Mesendoderm (in vitro differentiated cells): ENCODE data around the gene KRT71.

Experiments used
- DNase-seq: peaks from one replicate; pipeline ENCODE4 v3.0.0; 2013
- H2AK5ac ChIP-seq: 2 replicates; pipeline ENCODE4 v1.6.1; 2013; ENCODE audit warnings: low read length, inconsistent platforms
- H2BK120ac ChIP-seq: 2 replicates; pipeline ENCODE4 v1.6.1; 2013; ENCODE audit warnings: low read depth, mild to moderate bottlenecking, low read length, moderate library complexity, mixed read lengths
- H2BK15ac ChIP-seq: replicated peaks from 2 replicates; pipeline ENCODE4 v1.6.1; 2013; ENCODE audit warnings: low read depth, mild to moderate bottlenecking, moderate library complexity
- H2BK5ac ChIP-seq: 2 replicates; pipeline ENCODE4 v1.6.1; 2013; ENCODE audit warnings: low read length, inconsistent platforms
- H3K18ac ChIP-seq: 2 replicates; pipeline ENCODE4 v1.6.1; 2013; ENCODE audit warnings: mild to moderate bottlenecking, low read length, mixed read lengths
- H3K23ac ChIP-seq: one replicate; pipeline ENCODE4 v1.6.1; 2013; ENCODE audit warnings: low read length
- H3K27ac ChIP-seq: 2 replicates; pipeline ENCODE4 v1.5.1; 2013; ENCODE audit warnings: low read depth, mild to moderate bottlenecking, inconsistent platforms, low read length, moderate library complexity
- H3K27me3 ChIP-seq: 2 replicates; pipeline ENCODE4 v1.6.1; 2013; ENCODE audit warnings: low read length, control low read depth, mild to moderate bottlenecking, inconsistent platforms; ENCODE audit not compliant: insufficient read depth, poor library complexity
- H3K36me3 ChIP-seq: 2 replicates; pipeline ENCODE4 v1.6.1; 2013; ENCODE audit warnings: low read length, inconsistent platforms; ENCODE audit not compliant: control insufficient read depth, insufficient read depth
- H3K4ac ChIP-seq: one replicate; pipeline ENCODE4 v1.6.1; 2013; ENCODE audit warnings: low read depth, mild to moderate bottlenecking, low read length, moderate library complexity
- H3K4me1 ChIP-seq: 2 replicates; pipeline ENCODE4 v1.6.1; 2013; ENCODE audit warnings: low read depth, low read length, inconsistent platforms; ENCODE audit not compliant: control insufficient read depth
- H3K4me2 ChIP-seq: 2 replicates; pipeline ENCODE4 v1.6.1; 2013; ENCODE audit warnings: low read length
- H3K4me3 ChIP-seq: 2 replicates; pipeline ENCODE4 v1.5.1; 2013; ENCODE audit warnings: mild to moderate bottlenecking, low read length
- H3K56ac ChIP-seq: one replicate; pipeline ENCODE4 v1.6.1; 2013; ENCODE audit warnings: low read length
- H3K79me1 ChIP-seq: 2 replicates; pipeline ENCODE4 v1.6.1; 2013; ENCODE audit warnings: low read length, inconsistent platforms
- H3K79me2 ChIP-seq: 2 replicates; pipeline ENCODE4 v1.6.1; 2013; ENCODE audit warnings: mild to moderate bottlenecking, low read length; ENCODE audit not compliant: control insufficient read depth, insufficient read depth
- H3K9ac ChIP-seq: 2 replicates; pipeline ENCODE4 v1.6.1; 2013; ENCODE audit warnings: low read length, inconsistent platforms
- H4K5ac ChIP-seq: one replicate; pipeline ENCODE4 v1.6.1; 2013; ENCODE audit warnings: low read length
- H4K8ac ChIP-seq: one replicate; pipeline ENCODE4 v1.6.1; 2013; ENCODE audit warnings: low read depth, mild to moderate bottlenecking, control low read depth, low read length, moderate library complexity
- WGBS: extraction: QIAGEN DNeasy Blood & Tissue Kit; methylation state at CpG from one replicate; pipeline ENCODE4 v1.1.7; 2013; ENCODE audit warnings: low lambda C conversion rate, missing lambda C conversion rate; ENCODE audit not compliant: insufficient coverage; ENCODE audit errors: extremely low coverage; 5-methylcytosine and 5-hydroxymethylcytosine counted together

KRT71 gene

GRCh38 chr12:52535574-52535973 is 17.4 kb downstream of the KRT71 start:
- Histone ChIP-seq H2BK15ac (no peak overlapping the region), H3K79me2 (no peaks in the 10 kb centered on the region), H3K9ac (no peak overlapping the region), H2BK5ac (no peak overlapping the region), H3K27ac (no peak overlapping the region), H3K56ac (no peak overlapping the region), H3K23ac (no peak overlapping the region), H3K4me1 (no peaks in the 10 kb centered on the region), H3K4ac (no peak overlapping the region), H3K36me3 (no peaks in the 10 kb centered on the region), H4K5ac (no peak overlapping the region), H4K8ac (no peak overlapping the region), H2AK5ac (no peak overlapping the region), H3K27me3 (no peaks in the 10 kb centered on the region), H3K4me3 (no peak overlapping the region), H3K79me1 (no peaks in the 10 kb centered on the region), H3K4me2 (no peak overlapping the region), H3K18ac (no peak overlapping the region), H2BK120ac (no peak overlapping the region)
- no CpG with 5 or more reads among the region's 1 CpG for WGBS
- no peak for DNase-seq

GRCh38 chr12:52534482-52534881 is 18.5 kb downstream of the KRT71 start:
- no peak overlapping the region for H3K4me3 ChIP-seq

GRCh38 chr12:52533686-52534470 is 19.1 kb downstream of the KRT71 start:
- DNase-seq, result no peak
- no peak overlapping the region for H3K56ac ChIP-seq
- no peaks in the 10 kb centered on the region for H3K27me3 ChIP-seq
- no peak overlapping the region for H3K4ac ChIP-seq
- no peak overlapping the region for H3K18ac ChIP-seq
- no peak overlapping the region for H4K5ac ChIP-seq
- H3K36me3 ChIP-seq, result no peaks in the 10 kb centered on the region
- H2BK120ac ChIP-seq, result no peak overlapping the region
- H2BK5ac ChIP-seq, result no peak overlapping the region
- no peak overlapping the region for H3K4me3 ChIP-seq
- H2AK5ac ChIP-seq, result no peak overlapping the region
- H3K4me2 ChIP-seq, result no peak overlapping the region
- no peak overlapping the region for H3K23ac ChIP-seq
- no peaks in the 10 kb centered on the region for H3K79me1 ChIP-seq
- no CpG with 5 or more reads among the region's 10 CpGs for WGBS
- no peak overlapping the region for H4K8ac ChIP-seq
- no peak overlapping the region for H3K27ac ChIP-seq
- H3K79me2 ChIP-seq, result no peaks in the 10 kb centered on the region
- no peak overlapping the region for H2BK15ac ChIP-seq
- H3K4me1 ChIP-seq, result no peaks in the 10 kb centered on the region
- no peak overlapping the region for H3K9ac ChIP-seq

More at GRCh38 chr12:52534482-52534881, 18.5 kb downstream of the KRT71 start:
- WGBS, result no CpG with 5 or more reads among the region's 5 CpGs
- Histone ChIP-seq H3K4ac (no peak overlapping the region), H3K79me2 (no peaks in the 10 kb centered on the region), H2BK120ac (no peak overlapping the region), H2AK5ac (no peak overlapping the region), H3K27ac (no peak overlapping the region), H2BK15ac (no peak overlapping the region), H4K8ac (no peak overlapping the region), H3K23ac (no peak overlapping the region), H3K9ac (no peak overlapping the region), H3K27me3 (no peaks in the 10 kb centered on the region), H3K4me2 (no peak overlapping the region), H2BK5ac (no peak overlapping the region), H4K5ac (no peak overlapping the region), H3K79me1 (no peaks in the 10 kb centered on the region), H3K56ac (no peak overlapping the region), H3K4me1 (no peaks in the 10 kb centered on the region), H3K18ac (no peak overlapping the region), H3K36me3 (no peaks in the 10 kb centered on the region)
- DNase-seq, result no peak

DNA sequence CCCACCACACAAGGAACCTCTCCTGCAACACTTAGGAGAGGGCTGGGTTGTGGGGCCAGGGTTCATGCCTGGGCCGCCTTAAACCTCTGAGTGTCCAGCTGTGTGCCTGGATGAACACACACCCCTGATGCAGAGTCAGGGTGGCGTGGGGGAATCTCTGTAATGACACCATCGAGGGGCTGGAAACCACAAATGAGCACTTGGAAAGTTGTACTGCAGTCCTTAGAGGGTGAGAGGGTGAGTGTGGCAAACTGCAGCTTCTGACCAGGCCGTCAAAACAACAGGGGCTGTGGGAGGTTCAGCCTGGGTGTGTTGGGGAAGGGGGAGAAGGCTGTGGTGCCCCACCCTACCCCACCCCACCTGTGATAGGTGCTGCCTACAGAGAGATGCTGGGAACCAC is 20.3 kb downstream of the KRT71 start:
- DNase-seq, result no peak
- no peak overlapping the region for H3K18ac ChIP-seq
- no peaks in the 10 kb centered on the region for H3K79me2 ChIP-seq
- H3K27ac ChIP-seq, result no peak overlapping the region
- H3K9ac ChIP-seq, result no peak overlapping the region
- H3K36me3 ChIP-seq, result no peaks in the 10 kb centered on the region
- H4K5ac ChIP-seq, result no peak overlapping the region
- WGBS, result no CpG with 5 or more reads among the region's 4 CpGs
- H4K8ac ChIP-seq, result no peak overlapping the region
- no peak overlapping the region for H3K56ac ChIP-seq
- H3K4ac ChIP-seq, result no peak overlapping the region
- no peak overlapping the region for H3K23ac ChIP-seq
- H3K4me3 ChIP-seq, result no peak overlapping the region
- no peak overlapping the region for H2BK5ac ChIP-seq
- H2BK120ac ChIP-seq, result no peak overlapping the region
- H2BK15ac ChIP-seq, result no peak overlapping the region
- H2AK5ac ChIP-seq, result no peak overlapping the region
- no peaks in the 10 kb centered on the region for H3K79me1 ChIP-seq
- H3K4me2 ChIP-seq, result no peak overlapping the region
- no peaks in the 10 kb centered on the region for H3K4me1 ChIP-seq
- H3K27me3 ChIP-seq, result no peaks in the 10 kb centered on the region

- no peaks in the 10 kb centered on the region for H3K79me2 ChIP-seq
- no peak overlapping the region for H3K4ac ChIP-seq
- no peak overlapping the region for H3K27ac ChIP-seq
- no peaks in the 10 kb centered on the region for H3K4me1 ChIP-seq
- H3K4me3 ChIP-seq, result no peak overlapping the region
- no peak for DNase-seq
- H3K36me3 ChIP-seq, result no peaks in the 10 kb centered on the region
- H3K56ac ChIP-seq, result no peak overlapping the region
- H4K5ac ChIP-seq, result no peak overlapping the region
- no peak overlapping the region for H3K23ac ChIP-seq
- no peak overlapping the region for H2BK120ac ChIP-seq
- H2AK5ac ChIP-seq, result no peak overlapping the region
- no peak overlapping the region for H3K4me2 ChIP-seq
- H3K18ac ChIP-seq, result no peak overlapping the region
- H3K9ac ChIP-seq, result no peak overlapping the region
- no peak overlapping the region for H2BK5ac ChIP-seq
- H2BK15ac ChIP-seq, result no peak overlapping the region
- WGBS, result no CpG with 5 or more reads among the region's 18 CpGs
- H4K8ac ChIP-seq, result no peak overlapping the region
- H3K79me1 ChIP-seq, result no peaks in the 10 kb centered on the region
- no peaks in the 10 kb centered on the region for H3K27me3 ChIP-seq
Measured at GRCh38 chr12:52531566-52532300, 21.2 kb downstream of the KRT71 start.
